DMS53 (cell line): ENCODE results near the gene MON1A.

Source experiments
- DNase-seq: peaks from one replicate; lab custom pipeline; 2025; lab: John Stamatoyannopoulos, UW

MON1A gene

GRCh38 chr3:49889296-49889695, 40.3 kb downstream of the MON1A start:
- DNase-seq, result no peak

- no peak for DNase-seq
Observed at GRCh38 chr3:49886922-49887265, 42.7 kb downstream of the MON1A start.

DNA sequence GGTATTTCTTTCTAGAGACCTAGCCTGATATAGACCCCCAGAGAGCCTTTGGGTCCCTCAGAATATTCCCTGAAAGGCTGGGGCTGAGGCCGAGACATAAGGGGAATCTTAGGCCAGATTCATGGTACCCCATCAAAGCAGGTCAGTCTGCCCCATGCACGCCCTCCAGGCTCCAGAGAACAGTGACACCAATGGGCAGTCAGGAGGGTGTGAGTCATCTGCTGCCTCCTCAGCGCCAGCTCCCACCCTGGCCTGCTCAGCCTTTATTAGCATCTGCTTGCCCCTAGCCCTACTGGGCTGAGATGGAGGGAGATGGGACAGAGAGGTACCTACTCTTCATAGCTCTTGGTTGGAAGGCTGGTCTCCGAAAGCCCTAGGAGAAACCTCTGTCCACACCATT, 45.6 kb downstream of the MON1A start:
- no peak for DNase-seq

- DNase-seq, result no peak
Observed at GRCh38 chr3:49882166-49882565, 47.4 kb downstream of the MON1A start.

DNA sequence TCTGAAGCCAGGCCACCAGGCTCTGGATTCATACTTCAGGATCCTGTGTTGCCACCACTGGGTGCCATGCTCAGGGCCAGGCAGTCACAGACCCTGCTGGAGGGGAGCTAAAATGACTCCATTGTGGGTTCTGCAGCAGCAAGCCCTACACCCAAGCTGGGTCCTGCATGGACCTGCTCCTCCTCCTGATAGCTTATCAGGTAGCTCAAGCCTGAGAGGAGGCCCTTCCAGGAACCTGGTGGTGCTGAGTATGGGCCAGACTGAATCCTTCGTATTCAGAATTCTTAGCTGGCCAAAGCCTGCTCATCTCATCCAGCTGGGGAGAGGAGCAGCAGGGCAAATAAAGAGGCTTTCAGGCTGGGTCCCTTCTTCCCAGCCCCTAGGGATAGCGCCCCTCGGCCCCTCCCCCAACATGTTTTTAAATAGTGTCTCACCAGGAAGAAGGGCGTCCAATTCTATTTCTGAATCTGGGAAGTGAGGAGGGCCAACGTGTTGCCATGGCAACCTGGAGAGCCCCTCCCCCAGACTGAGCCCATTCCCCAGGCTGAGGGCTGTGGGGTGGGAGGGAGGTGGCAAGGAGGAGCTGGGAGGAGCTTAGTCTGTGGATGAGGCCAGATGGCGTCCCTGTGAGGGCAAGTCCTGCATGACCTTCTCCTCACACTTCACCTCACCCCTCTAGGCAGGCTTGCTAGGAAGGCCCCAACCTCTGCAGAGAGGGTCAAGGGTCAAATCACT, 48.9 kb downstream of the MON1A start:
- no peak for DNase-seq

DNA sequence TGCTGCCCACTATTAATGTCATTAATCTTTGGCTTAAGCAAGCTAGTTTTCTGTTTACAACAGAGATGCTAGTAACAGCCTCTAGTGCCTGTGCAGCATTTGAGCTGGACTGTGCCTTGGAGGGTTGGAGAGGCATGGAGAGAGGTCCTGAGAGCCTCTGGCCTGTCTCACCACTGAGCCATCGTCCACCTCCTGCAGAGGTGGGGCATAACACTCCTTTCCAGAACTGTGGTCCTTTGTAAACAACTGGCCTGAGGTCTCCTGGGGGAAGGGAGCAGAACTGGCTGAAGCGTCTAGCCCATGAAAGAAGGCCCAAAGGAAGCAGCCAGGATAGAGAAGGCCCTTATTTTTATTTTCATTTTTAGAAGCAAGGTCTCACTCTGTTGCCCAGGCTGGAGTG, 49.9 kb downstream of the MON1A start:
- no peak for DNase-seq

- DNase-seq, result no peak
Observed at GRCh38 chr3:49878686-49879085, 50.9 kb downstream of the MON1A start.

GRCh38 chr3:49877716-49878115, 51.9 kb downstream of the MON1A start:
- no peak for DNase-seq

DNA sequence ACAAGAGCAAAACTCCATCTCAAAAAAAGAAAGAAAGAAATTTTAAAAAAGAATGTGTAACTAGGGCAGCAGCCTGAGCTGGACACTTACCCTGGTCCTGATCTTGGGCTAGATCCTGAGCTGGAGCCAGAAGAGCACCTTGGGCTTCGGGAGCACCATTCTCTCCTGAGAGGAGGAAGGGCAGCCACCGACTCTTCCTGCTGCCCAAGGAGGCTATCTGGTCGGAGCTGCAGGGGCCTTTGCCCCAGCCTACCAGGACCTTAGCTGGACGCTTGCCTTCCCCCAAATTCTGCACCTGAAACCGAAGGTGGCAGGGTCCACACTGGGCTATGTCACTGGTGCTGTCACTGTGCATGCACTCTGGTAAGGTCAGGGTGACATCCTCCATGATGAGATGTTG, 53.0 kb downstream of the MON1A start:
- DNase-seq, result no peak

- DNase-seq, result no peak
Observed at GRCh38 chr3:49873623-49874022, 56.0 kb downstream of the MON1A start.

DNA sequence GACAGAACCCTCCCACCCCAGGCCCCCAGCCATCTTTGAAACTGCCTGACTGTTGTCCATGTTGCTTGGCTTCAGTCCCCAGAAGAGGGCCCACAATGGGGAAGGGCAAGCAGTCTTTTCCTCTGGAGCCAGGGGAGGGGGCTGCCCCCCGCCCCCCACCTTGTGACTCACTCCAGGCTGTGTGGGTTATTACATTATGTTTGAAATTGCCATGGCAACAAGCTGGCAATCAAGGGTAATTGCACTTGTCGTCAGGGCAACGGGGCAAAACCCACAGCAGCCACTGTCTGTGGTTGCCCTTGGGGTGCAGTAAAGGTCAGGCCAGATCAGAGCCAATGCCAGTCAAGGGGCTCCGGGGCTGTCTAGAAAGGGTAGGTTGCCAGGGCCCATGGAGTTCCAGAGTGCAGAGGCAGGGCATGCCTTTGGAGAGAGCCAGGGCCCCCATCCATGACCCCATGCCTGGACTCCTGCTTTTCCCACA, 56.8 kb downstream of the MON1A start:
- peak; percentile 24 for DNase-seq

- no peak for DNase-seq
Observed at GRCh38 chr3:49871531-49872153, 58.0 kb downstream of the MON1A start.

GRCh38 chr3:49869525-49870126, 60.0 kb downstream of the MON1A start, which contains the start of gene CAMKV:
TSS of gene CAMKV (minus strand) at chr3:49869906. CDS start at chr3:49862388, 7,518 bp downstream.
- peak; percentile 58 for DNase-seq

- DNase-seq, result peak; percentile 26
Observed at GRCh38 chr3:49868862-49869466, 60.6 kb downstream of the MON1A start.

DNA sequence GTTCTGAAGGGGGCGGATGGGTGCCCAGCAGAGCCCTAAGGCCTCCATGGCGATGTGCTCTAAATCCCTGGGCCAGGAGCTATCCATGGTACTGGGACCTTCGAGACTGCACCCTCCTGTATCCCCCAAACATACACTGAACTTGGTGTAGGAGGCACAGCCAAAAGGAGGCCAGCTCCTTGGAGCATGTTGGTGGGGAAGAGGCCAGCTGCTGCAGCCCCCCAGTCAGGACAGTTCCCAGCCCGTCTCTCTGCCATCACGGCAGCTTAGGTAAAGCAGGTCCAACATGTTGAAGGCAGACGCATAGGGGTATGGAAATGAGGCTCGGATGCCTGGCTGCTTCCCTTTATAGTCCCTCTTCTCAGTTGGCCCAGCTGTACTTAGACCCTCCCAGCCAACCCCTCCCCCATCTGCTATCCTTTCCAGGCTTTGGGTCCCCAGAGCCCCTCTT, 61.7 kb downstream of the MON1A start:
- DNase-seq, result peak; percentile 6

- DNase-seq, result no peak
Observed at GRCh38 chr3:49867400-49867799, 62.2 kb downstream of the MON1A start.

GRCh38 chr3:49865198-49865784, 64.3 kb downstream of the MON1A start:
- DNase-seq, result no peak

DNA sequence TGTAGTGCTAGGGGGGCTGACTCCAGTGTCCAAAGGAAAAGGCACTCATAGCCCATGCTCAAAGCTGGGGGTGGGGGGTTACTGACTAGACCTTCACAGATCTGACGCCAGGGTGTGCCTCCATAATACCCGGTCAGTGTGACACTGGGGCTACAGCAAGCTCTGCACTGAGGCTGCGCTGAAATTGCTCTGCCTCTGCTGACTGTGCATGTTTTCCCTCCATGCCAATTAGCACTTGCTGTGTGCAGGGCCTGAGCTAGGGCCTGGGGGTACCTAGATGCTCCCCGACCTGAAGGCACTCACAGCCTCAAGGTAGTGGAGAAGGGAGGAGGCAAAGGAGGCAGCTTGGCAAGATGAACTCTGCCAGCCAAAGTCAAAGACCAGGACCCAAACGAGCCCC, 65.1 kb downstream of the MON1A start:
- no peak for DNase-seq

DNA sequence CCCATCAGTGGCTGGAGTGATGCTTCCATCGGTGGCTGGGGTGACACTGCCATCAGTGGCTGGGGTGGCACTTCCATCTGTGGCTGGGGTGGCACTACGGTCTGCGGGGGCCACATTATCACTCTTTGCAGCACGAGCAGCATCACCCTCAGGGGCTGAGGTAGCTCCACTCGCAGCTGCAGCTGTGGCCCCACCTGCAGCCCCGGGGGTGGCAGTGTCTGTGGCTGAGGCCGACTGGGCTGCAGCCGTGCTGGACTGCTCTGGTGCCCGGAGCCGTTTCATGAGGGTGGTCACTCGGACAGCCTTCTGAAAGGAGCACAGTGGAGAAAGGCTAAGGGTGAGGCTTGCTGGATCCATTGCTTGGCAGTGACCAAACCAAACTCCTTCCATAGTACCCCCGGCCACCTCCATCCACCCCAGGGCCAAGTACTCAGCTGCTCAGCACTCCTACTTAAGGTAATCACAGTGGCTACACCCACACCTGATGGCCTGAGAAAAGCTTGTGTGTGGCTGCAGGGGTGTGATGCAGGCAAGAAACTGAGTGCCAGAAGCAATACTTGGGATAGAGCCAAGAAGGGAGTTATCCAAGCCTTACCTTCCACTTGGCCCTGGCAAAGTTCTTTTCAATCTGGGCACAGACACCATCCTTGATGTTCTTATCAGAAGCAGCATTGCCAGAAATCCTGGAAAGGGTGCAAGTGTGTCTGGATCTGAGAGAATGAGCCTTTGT, 69.9 kb downstream of the MON1A start:
- DNase-seq, result no peak
